HepG2 (cell line): Measurements from ENCODE around the gene KLHL18. TPM values are rescaled to one million over a fixed set of nuclear protein-coding genes. Genes with fewer than 3 reads are reported as not detected.

Source experiments
- ATAC-seq: fragments of 200-7000 bp; cut with Tn5 transposase; 3 replicates; pipeline ENCODE4 v1.9.1; 2020; ENCODE audit warnings: mild to moderate bottlenecking, moderate library complexity
- BruUV-seq: library from RNA; stranded (reverse); fragments of 400-500 nt; replicated peaks from 2 replicates; lab custom pipeline; 2021; lab: Mats Ljungman, UMichigan
- CTCF ChIA-PET: fragments of 300-600 bp; formaldehyde crosslinking; extraction: SDS; loops from one replicate; lab custom pipeline; 2021; ENCODE audit warnings: low total read pairs, inconsistent platforms, low intra/inter-chr PET ratio; lab: Yijun Ruan, JAX
- POLR2A ChIA-PET: fragments of 350-600 bp; sonication (Branson Sonifier 250); formaldehyde crosslinking; loops from one replicate; lab custom pipeline; 2020; ENCODE audit warnings: antibody characterized with exemption, inconsistent platforms; lab: Yijun Ruan, JAX
- DNase-seq: peaks from one replicate; pipeline ENCODE4 v3.0.0-alpha.2; 2015; ENCODE audit warnings: low spot score
- FAIRE-seq: peaks from 3 replicates; lab custom pipeline; 2011; peaks lifted over from hg19 to GRCh38; lab: Jason Lieb, UNC
- H2AFZ ChIP-seq: one replicate; pipeline ENCODE4 v1.6.1; 2011; ENCODE audit warnings: low read length, inconsistent platforms
- H3K27ac ChIP-seq: fragments of 300-600 bp; 3 replicates; pipeline ENCODE4 v1.8.0; 2011; ENCODE audit warnings: mixed run types, mild to moderate bottlenecking, mixed read lengths, low read length, inconsistent platforms; ENCODE audit not compliant: insufficient read depth; ENCODE audit errors: extremely low read length
- H3K27me3 ChIP-seq, 2 experiments: fragments of 200-600 bp in 1 of 2; 2 replicates in 1 of 2; 3 replicates in 1 of 2; pipeline versions ENCODE4 v1.6.0 to v1.8.0; 2011; ENCODE audit warnings: low read length in 2 of 2, mild to moderate bottlenecking in 2 of 2, moderate library complexity in 2 of 2, inconsistent platforms in 1 of 2; ENCODE audit not compliant: insufficient read depth in 2 of 2, control insufficient read depth in 1 of 2
- H3K36me3 ChIP-seq, 2 experiments: fragments of 200-600 bp in 1 of 2; replicated peaks in 1 of 2; 2 replicates in 1 of 2; 3 replicates in 1 of 2; pipeline versions ENCODE4 v1.5.1 to v1.8.0; 2011; ENCODE audit warnings: low read length in 2 of 2, inconsistent platforms in 1 of 2; ENCODE audit not compliant: insufficient read depth in 2 of 2, control insufficient read depth in 1 of 2
- H3K4me1 ChIP-seq: 2 replicates; pipeline ENCODE4 v1.5.1; 2012; ENCODE audit warnings: low read length, inconsistent platforms; ENCODE audit not compliant: insufficient read depth
- H3K4me2 ChIP-seq: 2 replicates; pipeline ENCODE4 v1.6.0; 2011; ENCODE audit warnings: low read depth, low read length, inconsistent platforms
- H3K4me3 ChIP-seq, 3 experiments: fragments of 200-600 bp in 1 of 3; sonication (generic), shearing (Covaris generic) in 1 of 3; replicated peaks in 1 of 3; 2 replicates each; pipeline ENCODE4 v1.5.1; 2011 to 2016; ENCODE audit warnings: low read length in 3 of 3, inconsistent platforms in 2 of 3, low read depth in 2 of 3, mild to moderate bottlenecking in 2 of 3, control low read depth in 1 of 3, mixed read lengths in 1 of 3; ENCODE audit not compliant: insufficient read depth in 1 of 3
- H3K79me2 ChIP-seq: one replicate; pipeline ENCODE4 v1.6.1; 2011; ENCODE audit warnings: low read length, inconsistent platforms; ENCODE audit not compliant: insufficient read depth
- H3K9ac ChIP-seq: 2 replicates; pipeline ENCODE4 v1.6.0; 2011; ENCODE audit warnings: mild to moderate bottlenecking, low read depth, low read length, inconsistent platforms; ENCODE audit not compliant: insufficient read depth
- H3K9me3 ChIP-seq: 2 replicates; pipeline ENCODE4 v1.5.1; 2012; ENCODE audit warnings: mild to moderate bottlenecking, low read length
- H4K20me1 ChIP-seq: 2 replicates; pipeline ENCODE4 v1.6.0; 2011; ENCODE audit warnings: inconsistent platforms, mild to moderate bottlenecking, low read length, moderate library complexity; ENCODE audit not compliant: insufficient read depth
- BRD4 ChIP-seq: sonication (generic); formaldehyde crosslinking; IDR thresholded peaks from 2 replicates; pipeline ENCODE4 v1.4.0; 2020; ENCODE audit warnings: missing genetic modification reagents
- CREM ChIP-seq, 2 experiments: sonication (generic) in 1 of 2; formaldehyde crosslinking in 1 of 2; IDR thresholded peaks; 2 replicates each; pipeline versions ENCODE4 v1.4.0 to v1.6.1; 2016 to 2020; ENCODE audit warnings: antibody characterized with exemption in 1 of 2, mild to moderate bottlenecking in 1 of 2, missing genetic modification reagents in 1 of 2
- EP300 ChIP-seq, 3 experiments: sonication (generic) in 1 of 3; formaldehyde crosslinking in 1 of 3; IDR thresholded peaks; 2 replicates each; pipeline versions ENCODE4 v1.5.1 to v1.6.1; 2011 to 2020; ENCODE audit warnings: low read depth in 2 of 3, low read length in 2 of 3, borderline replicate concordance in 1 of 3, improper control_type of control experiment in 1 of 3, mild to moderate bottlenecking in 1 of 3, missing genetic modification reagents in 1 of 3, moderate library complexity in 1 of 3
- FOSL2 ChIP-seq: sonication (generic); formaldehyde crosslinking; IDR thresholded peaks from 2 replicates; pipeline ENCODE4 v1.4.0; 2020; ENCODE audit warnings: missing genetic modification reagents
- FOXA1 ChIP-seq, 2 experiments: fragments of 450-650 bp in 1 of 2; sonication (generic) in 1 of 2; formaldehyde crosslinking in 1 of 2; IDR thresholded peaks; 2 replicates each; pipeline versions ENCODE4 v1.4.0 to v1.6.1; 2016 to 2020; ENCODE audit warnings: missing genetic modification reagents in 1 of 2
- GMEB1 ChIP-seq: sonication (generic); formaldehyde crosslinking; IDR thresholded peaks from 2 replicates; pipeline ENCODE4 v1.5.1; 2020; ENCODE audit warnings: missing genetic modification reagents, mild to moderate bottlenecking, borderline replicate concordance
- HOXA3 ChIP-seq: sonication (generic); formaldehyde crosslinking; IDR thresholded peaks from 2 replicates; pipeline ENCODE4 v1.5.0; 2020; ENCODE audit warnings: missing genetic modification reagents
- MED8 ChIP-seq: sonication (generic); formaldehyde crosslinking; IDR thresholded peaks from 2 replicates; pipeline ENCODE4 v1.8.1; 2023; ENCODE audit warnings: mild to moderate bottlenecking, missing genetic modification reagents; ENCODE audit not compliant: insufficient replicate concordance
- NR2F1 ChIP-seq, 2 experiments: fragments of 450-650 bp in 1 of 2; formaldehyde crosslinking in 1 of 2; IDR thresholded peaks; 2 replicates each; pipeline versions ENCODE4 v1.5.0 to v1.6.1; 2016 to 2020; ENCODE audit warnings: mild to moderate bottlenecking in 1 of 2, missing compliant biosample characterization in 1 of 2, missing genetic modification reagents in 1 of 2, moderate library complexity in 1 of 2
- POLR2AphosphoS5 ChIP-seq: IDR thresholded peaks from 2 replicates; pipeline ENCODE4 v1.6.1; 2012; ENCODE audit warnings: low read depth, low read length
- PPARG ChIP-seq: conservative IDR thresholded peaks from 2 replicates; pipeline ENCODE4 v1.6.1; 2016; ENCODE audit warnings: missing biosample characterization, missing genetic modification reagents
- SIX4 ChIP-seq: sonication (generic); formaldehyde crosslinking; IDR thresholded peaks from 2 replicates; pipeline ENCODE4 v1.4.0; 2020; ENCODE audit warnings: missing genetic modification reagents
- TCF7 ChIP-seq: sonication (generic); IDR thresholded peaks from 2 replicates; pipeline ENCODE4 v1.6.1; 2016; ENCODE audit warnings: antibody characterized with exemption, low read depth
- TFAP4 ChIP-seq: sonication (generic); IDR thresholded peaks from 2 replicates; pipeline ENCODE4 v1.6.1; 2016; ENCODE audit warnings: low read depth, borderline replicate concordance
- ZBTB26 ChIP-seq: IDR thresholded peaks from 2 replicates; pipeline ENCODE4 v1.6.1; 2016; ENCODE audit warnings: missing compliant biosample characterization, missing genetic modification reagents, borderline replicate concordance
- ZFP37 ChIP-seq: sonication (generic); formaldehyde crosslinking; IDR thresholded peaks from 2 replicates; pipeline ENCODE4 v1.4.0; 2020; ENCODE audit warnings: missing genetic modification reagents, borderline replicate concordance
- ZFYVE20 ChIP-seq: sonication (generic); formaldehyde crosslinking; IDR thresholded peaks from 2 replicates; pipeline ENCODE4 v1.8.0; 2023; ENCODE audit warnings: low read depth, mild to moderate bottlenecking, moderate library complexity, missing genetic modification reagents, borderline replicate concordance
- ZNF552 ChIP-seq: sonication (generic); formaldehyde crosslinking; IDR thresholded peaks from 2 replicates; pipeline ENCODE4 v1.9.0; 2022; ENCODE audit warnings: missing genetic modification reagents, mild to moderate bottlenecking, borderline replicate concordance
- ZNF816 ChIP-seq: sonication (generic); formaldehyde crosslinking; IDR thresholded peaks from 2 replicates; pipeline ENCODE4 v1.8.0; 2022; ENCODE audit warnings: missing genetic modification reagents, mild to moderate bottlenecking, borderline replicate concordance
- WGBS: methylation state at CpG from one replicate; pipeline ENCODE4 v1.1.6; 2017; ENCODE audit warnings: low lambda C conversion rate; 5-methylcytosine and 5-hydroxymethylcytosine counted together
- in situ Hi-C: cut with HindIII; loops from 2 replicates; pipeline ENCODE4 v1.10.0; 2017; ENCODE audit warnings: low pct_unique_long_range_greater_than_20kb; ENCODE audit not compliant: extremely low pct_ligation_motif_present
- intact Hi-C: fragments of 100-400 bp; cut with micrococcal nuclease; formaldehyde crosslinking; loops from one replicate; pipeline ENCODE4 v1.10.0; 2022; ENCODE audit not compliant: unreplicated experiment
- polyA plus RNA-seq, 8 experiments: library from polyadenylated mRNA; depleted of rRNA in 3 of 8; stranded (reverse) in 7 of 8; unstranded in 1 of 8; fragments of >200 nt; fragmentation: Illumina TruSeq in 4 of 8; extraction: Trizol in 4 of 8; gene quantifications; 2 replicates each; pipeline versions ENCODE4 v1.2.1 to v1.2.3, GENCODE V29; 2011 to 2016; ENCODE audit warnings: low read depth in 4 of 8, missing spikeins in 1 of 8, mixed read lengths in 1 of 8; ENCODE audit not compliant: insufficient read depth in 1 of 8
- total RNA-seq, 5 experiments: library from RNA; depleted of rRNA; stranded (reverse); fragments of >200 nt; fragmentation: Illumina TruSeq; extraction: Trizol; gene quantifications; 2 replicates each; pipeline ENCODE4 v1.2.3, GENCODE V29; 2016; ENCODE audit warnings: low read depth in 1 of 5

The KLHL18 gene
- total and polyA plus RNA-seq, 2 of the 13 experiments (the other 11 are each of a cell fraction or from before 2014, with no cell fraction given) = 17.5 to 18.8 TPM

DNA sequence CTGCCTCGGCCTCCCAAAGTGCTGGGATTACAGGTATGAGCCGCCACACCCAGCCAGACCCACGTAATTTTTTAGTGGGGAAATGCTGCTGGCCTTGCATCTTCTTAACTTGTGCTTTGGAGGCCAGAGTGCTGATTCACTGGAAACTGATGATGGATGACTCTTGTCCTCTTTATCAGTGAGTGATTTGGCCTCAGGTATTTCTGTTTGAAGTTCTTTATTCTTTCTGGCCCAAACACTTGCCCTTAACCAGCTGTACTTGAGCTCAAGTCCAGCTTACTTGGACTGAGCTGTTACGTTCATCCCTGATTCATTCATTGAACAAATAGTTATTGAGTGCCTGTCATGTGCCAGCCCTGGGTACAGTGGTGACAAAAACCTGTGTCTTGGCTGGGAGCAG lies 102.3 kb downstream of the KLHL18 start:
- Histone ChIP-seq H3K79me2 (peaks cover 64% of the 10 kb centered on the region), H4K20me1 (peaks cover 20% of the 10 kb centered on the region), H3K27me3 (no peaks in the 10 kb centered on the region; a peak in 1 of 5 replicates), H3K36me3 (peaks cover 3 to 15% of the 10 kb centered on the region in 2 experiments; a peak in 2 of 5 replicates), H3K9me3 (no peaks in the 10 kb centered on the region), H2AFZ (no peak overlapping the region), H3K27ac (peak overlapping the region; percentile 56), H3K4me3 (no peak overlapping the region), H3K9ac (no peak overlapping the region), H3K4me1 (peaks cover 44% of the 10 kb centered on the region), H3K4me2 (no peak overlapping the region; the same call in 1 of the 2 replicates)
- POLR2A ChIA-PET = no interaction called here
- CTCF ChIA-PET = no interaction called here
- 63% methylated on average over 4 of the region's 4 CpGs for WGBS
- no TSS peak for BruUV-seq
- in situ Hi-C loops (no loop called here), intact Hi-C loops (loop anchor here (1.0 kb wide), 1 partner anchor 9 kb away; no protein-coding TSS in a partner anchor)
- ATAC-seq (peak; percentile 4; the same call in 2 of the 3 replicates), FAIRE-seq (peak; percentile 32), DNase-seq (peak; percentile 81)
- TF ChIP-seq EP300 (IDR thresholded peaks at IDR 0.05; ENCODE audit: low read depth in 2 of 2, low read length in 2 of 2) (peak in 1 of 2 experiments; percentile 51; a peak in 1 of 4 replicates), EP300 (CRISPR knock-in tag; IDR thresholded peaks at IDR 0.05; ENCODE audit: borderline replicate concordance) (no peak), MED8 (no peak), POLR2AphosphoS5 (no peak), GMEB1 (CRISPR knock-in tag) (no peak), FOSL2 (CRISPR knock-in tag) (peak; percentile 82), HOXA3 (CRISPR knock-in tag) (no peak), ZFP37 (CRISPR knock-in tag) (no peak), NR2F1 (CRISPR knock-in tag; IDR thresholded peaks at IDR 0.05) (peak in 1 of 2 experiments; percentile 48; a peak in 1 of 4 replicates), SIX4 (no peak), TCF7 (peak; percentile 73), BRD4 (CRISPR knock-in tag) (no peak), CREM (IDR thresholded peaks at IDR 0.05) (peak; percentile 24; the same call in 1 of the 2 replicates), CREM (CRISPR knock-in tag; IDR thresholded peaks at IDR 0.05) (no peak), FOXA1 (IDR thresholded peaks at IDR 0.05) (no peak), FOXA1 (CRISPR knock-in tag; IDR thresholded peaks at IDR 0.05) (0 out of 2 replicates have a peak, but pooled peaks have one; percentile 22), ZNF552 (CRISPR knock-in tag) (no peak), TFAP4 (peak; percentile 68; the same call in 1 of the 2 replicates), PPARG (CRISPR knock-in tag) (0 out of 2 replicates have a peak, but pooled peaks have one; percentile 31), ZFYVE20 (CRISPR knock-in tag) (no peak), ZNF816 (no peak), ZBTB26 (CRISPR knock-in tag) (no peak)
